Hematopoietic multipotent progenitor cell (in vitro differentiated cells): ENCODE data around the gene GPATCH8. TPM values are rescaled to one million over a fixed set of nuclear protein-coding genes. Genes with fewer than 3 reads are reported as not detected.

Experiments
- DNase-seq, 3 donors: peaks; one replicate each; pipeline ENCODE4 v3.0.0-alpha.2; 2011 to 2015; ENCODE audit warnings: low read depth in 2 of 3, low spot score in 2 of 3
- total RNA-seq: library from RNA; depleted of rRNA; stranded (reverse); fragments of >200 nt; gene quantifications from one replicate; pipeline ENCODE4 v1.2.3, GENCODE V29; 2012

The GPATCH8 gene
- total RNA-seq, 1 donor: 15.3 TPM

- DNase-seq: no peak
Observed at GRCh38 chr17:44464037-44464436, 39.2 kb downstream of the GPATCH8 start.

GRCh38 chr17:44451832-44452231, 51.4 kb downstream of the GPATCH8 start:
- DNase-seq: no peak

- DNase-seq: no peak
Observed at GRCh38 chr17:44451016-44451627, 52.1 kb downstream of the GPATCH8 start.

- DNase-seq: no peak
Observed at GRCh38 chr17:44448412-44448811, 54.8 kb downstream of the GPATCH8 start.

GRCh38 chr17:44444735-44445105, 58.5 kb downstream of the GPATCH8 start:
- no peak for DNase-seq

- no peak for DNase-seq
Observed at GRCh38 chr17:44442806-44443205, 60.4 kb downstream of the GPATCH8 start.

- DNase-seq: no peak
Observed at GRCh38 chr17:44439168-44439567, 64.0 kb downstream of the GPATCH8 start.

- peak in 1 of 3 donors; percentile 3 for DNase-seq
Observed at GRCh38 chr17:44438636-44439035, 64.6 kb downstream of the GPATCH8 start.

GRCh38 chr17:44436336-44436735, 66.9 kb downstream of the GPATCH8 start:
- DNase-seq: no peak

GRCh38 chr17:44432254-44433157, 70.7 kb downstream of the GPATCH8 start:
- no peak for DNase-seq

- no peak for DNase-seq
Observed at GRCh38 chr17:44424828-44425461, 78.3 kb downstream of the GPATCH8 start.

- no peak for DNase-seq
Observed at GRCh38 chr17:44417553-44417952, 85.7 kb downstream of the GPATCH8 start.

- DNase-seq: no peak
Observed at GRCh38 chr17:44416558-44417289, 86.5 kb downstream of the GPATCH8 start.

- DNase-seq: no peak
Observed at GRCh38 chr17:44414394-44415155, 88.6 kb downstream of the GPATCH8 start.

- DNase-seq: no peak
Observed at GRCh38 chr17:44409309-44410028, 93.7 kb downstream of the GPATCH8 start.

- DNase-seq: no peak
Observed at GRCh38 chr17:44408786-44409185, 94.4 kb downstream of the GPATCH8 start.

- no peak for DNase-seq
Observed at GRCh38 chr17:44402564-44403172, 100.5 kb downstream of the GPATCH8 start.

- peak in 2 of 3 donors; percentile 31 to 42 for DNase-seq
Observed at GRCh38 chr17:44400226-44400847, 102.9 kb downstream of the GPATCH8 start.
